Measurements from ENCODE around the gene CNKSR1. TPM values are rescaled to one million over a fixed set of nuclear protein-coding genes. Genes with fewer than 3 reads are reported as not detected.

Gene CNKSR1
- total and polyA plus RNA-seq, 2 of the 13 experiments (the other 11 are each of a cell fraction or from before 2014, with no cell fraction given): 3.4 to 8.9 TPM

DNA sequence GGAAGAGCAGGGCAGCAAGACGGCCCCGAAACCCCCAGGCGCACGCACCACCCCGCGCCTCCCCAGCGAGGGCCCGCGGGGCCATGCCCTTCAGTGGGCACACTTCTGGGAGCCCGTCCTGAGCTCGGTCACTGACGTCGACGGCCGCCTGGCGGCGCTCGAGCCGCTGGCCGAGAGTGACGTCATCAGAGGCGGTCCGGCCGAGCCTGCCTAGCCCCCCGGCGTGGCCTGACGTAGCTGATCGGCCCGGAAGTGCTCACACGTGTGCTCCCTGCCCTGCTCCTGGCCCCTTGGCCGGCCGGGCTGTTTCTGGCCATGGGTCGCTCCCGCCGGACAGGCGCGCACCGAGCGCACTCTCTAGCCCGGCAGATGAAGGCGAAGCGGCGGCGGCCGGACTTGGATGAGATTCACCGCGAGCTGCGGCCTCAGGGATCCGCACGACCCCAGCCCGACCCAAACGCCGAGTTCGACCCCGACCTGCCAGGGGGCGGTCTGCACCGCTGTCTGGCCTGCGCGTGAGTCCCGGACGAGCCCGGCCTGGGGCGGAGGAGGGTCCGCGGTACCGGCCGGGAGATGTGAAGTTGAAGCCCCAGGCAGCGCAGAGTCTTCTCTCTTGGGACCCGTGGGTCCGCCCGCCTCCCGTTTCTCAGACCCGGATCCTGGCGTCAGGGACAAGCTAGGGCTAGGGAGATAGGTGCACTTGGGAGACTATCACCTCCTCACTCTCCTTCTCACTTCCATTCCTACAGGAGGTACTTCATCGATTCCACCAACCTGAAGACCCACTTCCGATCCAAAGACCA, 7.4 kb upstream of the CNKSR1 start, which contains the start of gene ZNF593 (continued):
- TF ChIP-seq, protein P1, sequence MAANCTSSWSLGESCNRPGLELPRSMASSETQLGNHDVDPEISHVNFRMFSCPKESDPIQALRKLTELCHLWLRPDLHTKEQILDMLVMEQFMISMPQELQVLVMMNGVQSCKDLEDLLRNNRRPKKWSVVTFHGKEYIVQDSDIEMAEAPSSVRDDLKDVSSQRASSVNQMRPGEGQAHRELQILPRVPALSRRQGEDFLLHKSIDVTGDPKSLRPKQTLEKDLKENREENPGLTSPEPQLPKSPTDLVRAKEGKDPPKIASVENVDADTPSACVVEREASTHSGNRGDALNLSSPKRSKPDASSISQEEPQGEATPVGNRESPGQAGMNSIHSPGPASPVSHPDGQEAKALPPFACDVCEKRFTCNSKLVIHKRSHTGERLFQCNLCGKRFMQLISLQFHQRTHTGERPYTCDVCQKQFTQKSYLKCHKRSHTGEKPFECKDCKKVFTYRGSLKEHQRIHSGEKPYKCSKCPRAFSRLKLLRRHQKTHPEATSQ (CRISPR knock-in tag; IDR thresholded peaks at IDR 0.05; ENCODE audit: borderline replicate concordance): peak; percentile 86
- TF ChIP-seq ZNF24 (IDR thresholded peaks at IDR 0.05) (no peak), PHF21A (CRISPR knock-in tag; IDR thresholded peaks at IDR 0.05) (peak; percentile 57), ZSCAN12 (CRISPR knock-in tag; IDR thresholded peaks at IDR 0.05) (peak; percentile 67; the same call in 1 of the 2 replicates)

DNA sequence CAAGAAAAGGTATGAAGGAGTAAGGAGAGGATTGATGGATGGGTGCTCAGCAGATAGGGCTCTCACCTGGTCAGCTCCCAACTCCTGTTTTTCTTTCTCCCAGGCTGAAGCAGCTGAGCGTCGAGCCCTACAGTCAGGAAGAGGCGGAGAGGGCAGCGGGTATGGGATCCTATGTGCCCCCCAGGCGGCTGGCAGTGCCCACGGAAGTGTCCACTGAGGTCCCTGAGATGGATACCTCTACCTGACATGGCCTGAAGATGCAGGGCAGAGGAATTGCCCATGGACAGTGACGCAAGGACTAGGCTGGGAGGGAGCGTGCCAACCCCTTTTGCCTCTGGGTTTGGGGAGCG, 6.8 kb upstream of the CNKSR1 start:
- Histone ChIP-seq H4K20me1 (ENCODE audit: insufficient read depth, low read length) (no peaks in the 10 kb centered on the region), H3K79me2 (ENCODE audit: insufficient read depth, low read length) (peaks cover 7% of the 10 kb centered on the region), H3K9me3 (ENCODE audit: low read length) (no peaks in the 10 kb centered on the region), H3K4me1 (ENCODE audit: insufficient read depth, low read length) (peaks cover 21% of the 10 kb centered on the region), H2AFZ (ENCODE audit: low read length) (no peak overlapping the region), H3K4me2 (ENCODE audit: low read depth, low read length) (peak overlapping the region; percentile 94), H3K27ac (ENCODE audit: extremely low read length, insufficient read depth, low read length) (peak overlapping the region; percentile 60), H3K36me3 (replicated peaks in 1 of 2; ENCODE audit: control insufficient read depth in 1 of 2, insufficient read depth in 2 of 2, low read length in 2 of 2) (no peaks in the 10 kb centered on the region), H3K4me3 (replicated peaks in 1 of 3; ENCODE audit: insufficient read depth in 1 of 3, low read depth in 2 of 3, low read length in 3 of 3) (peak overlapping the region; percentile 83 to 91 (median 90)), H3K27me3 (ENCODE audit: control insufficient read depth in 1 of 2, insufficient read depth in 2 of 2, low read length in 2 of 2) (peaks cover 0 to 6% of the 10 kb centered on the region in 2 experiments; a peak in 3 of 5 replicates), H3K9ac (ENCODE audit: insufficient read depth, low read depth, low read length) (peak overlapping the region; percentile 88)
- BruUV-seq (replicated peaks): no TSS peak
- POLR2A ChIA-PET: interaction anchor here (0.6 to 1.6 kb wide), 9 partner anchors 8 to 350 kb away, joined by 3 to 31 read pairs (median 3); partner anchors contain the start of genes CEP85, MTFR1L and PDIK1L
- 30% methylated on average over 8 of the region's 9 CpGs for WGBS (ENCODE audit: low lambda C conversion rate)
- FAIRE-seq (no peak), ATAC-seq (peak; percentile 4; the same call in 1 of the 3 replicates), DNase-seq (ENCODE audit: low spot score) (no peak)
- CTCF ChIA-PET (ENCODE audit: low intra/inter-chr PET ratio, low total read pairs): interaction anchor here (2.3 kb wide), 1 partner anchor 63 kb away, joined by 11 read pairs; the partner anchor contains the start of gene CEP85
- in situ Hi-C loops (cut with HindIII; ENCODE audit: extremely low pct_ligation_motif_present, low pct_unique_long_range_greater_than_20kb): no loop called here
- intact Hi-C loops (cut with micrococcal nuclease; ENCODE audit: unreplicated experiment): no loop called here
- no peak for TF ChIP-seq CBFB (CRISPR knock-in tag; IDR thresholded peaks at IDR 0.05)
- TF ChIP-seq, protein P2, sequence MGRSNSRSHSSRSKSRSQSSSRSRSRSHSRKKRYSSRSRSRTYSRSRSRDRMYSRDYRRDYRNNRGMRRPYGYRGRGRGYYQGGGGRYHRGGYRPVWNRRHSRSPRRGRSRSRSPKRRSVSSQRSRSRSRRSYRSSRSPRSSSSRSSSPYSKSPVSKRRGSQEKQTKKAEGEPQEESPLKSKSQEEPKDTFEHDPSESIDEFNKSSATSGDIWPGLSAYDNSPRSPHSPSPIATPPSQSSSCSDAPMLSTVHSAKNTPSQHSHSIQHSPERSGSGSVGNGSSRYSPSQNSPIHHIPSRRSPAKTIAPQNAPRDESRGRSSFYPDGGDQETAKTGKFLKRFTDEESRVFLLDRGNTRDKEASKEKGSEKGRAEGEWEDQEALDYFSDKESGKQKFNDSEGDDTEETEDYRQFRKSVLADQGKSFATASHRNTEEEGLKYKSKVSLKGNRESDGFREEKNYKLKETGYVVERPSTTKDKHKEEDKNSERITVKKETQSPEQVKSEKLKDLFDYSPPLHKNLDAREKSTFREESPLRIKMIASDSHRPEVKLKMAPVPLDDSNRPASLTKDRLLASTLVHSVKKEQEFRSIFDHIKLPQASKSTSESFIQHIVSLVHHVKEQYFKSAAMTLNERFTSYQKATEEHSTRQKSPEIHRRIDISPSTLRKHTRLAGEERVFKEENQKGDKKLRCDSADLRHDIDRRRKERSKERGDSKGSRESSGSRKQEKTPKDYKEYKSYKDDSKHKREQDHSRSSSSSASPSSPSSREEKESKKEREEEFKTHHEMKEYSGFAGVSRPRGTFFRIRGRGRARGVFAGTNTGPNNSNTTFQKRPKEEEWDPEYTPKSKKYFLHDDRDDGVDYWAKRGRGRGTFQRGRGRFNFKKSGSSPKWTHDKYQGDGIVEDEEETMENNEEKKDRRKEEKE (IDR thresholded peaks at IDR 0.05): no peak
- no peak for TF ChIP-seq ZFP82 (CRISPR knock-in tag; IDR thresholded peaks at IDR 0.05; ENCODE audit: borderline replicate concordance)
- TF ChIP-seq EED (CRISPR knock-in tag; IDR thresholded peaks at IDR 0.05): no peak
- no peak for TF ChIP-seq ZNF121 (CRISPR knock-in tag; IDR thresholded peaks at IDR 0.05)
- TF ChIP-seq CC2D1A (CRISPR knock-in tag; IDR thresholded peaks at IDR 0.05): no peak
- TF ChIP-seq ZBTB38 (CRISPR knock-in tag; IDR thresholded peaks at IDR 0.05): no peak
- TF ChIP-seq, protein P3, sequence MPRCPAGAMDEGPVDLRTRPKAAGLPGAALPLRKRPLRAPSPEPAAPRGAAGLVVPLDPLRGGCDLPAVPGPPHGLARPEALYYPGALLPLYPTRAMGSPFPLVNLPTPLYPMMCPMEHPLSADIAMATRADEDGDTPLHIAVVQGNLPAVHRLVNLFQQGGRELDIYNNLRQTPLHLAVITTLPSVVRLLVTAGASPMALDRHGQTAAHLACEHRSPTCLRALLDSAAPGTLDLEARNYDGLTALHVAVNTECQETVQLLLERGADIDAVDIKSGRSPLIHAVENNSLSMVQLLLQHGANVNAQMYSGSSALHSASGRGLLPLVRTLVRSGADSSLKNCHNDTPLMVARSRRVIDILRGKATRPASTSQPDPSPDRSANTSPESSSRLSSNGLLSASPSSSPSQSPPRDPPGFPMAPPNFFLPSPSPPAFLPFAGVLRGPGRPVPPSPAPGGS (CRISPR knock-in tag; IDR thresholded peaks at IDR 0.05): no peak
- no peak for TF ChIP-seq RARG (CRISPR knock-in tag; IDR thresholded peaks at IDR 0.05; ENCODE audit: low read depth)
- TF ChIP-seq SRF (IDR thresholded peaks at IDR 0.05; ENCODE audit: low read depth, low read length): no peak
- no peak for TF ChIP-seq NFE2 (CRISPR knock-in tag; IDR thresholded peaks at IDR 0.05)
- no peak for TF ChIP-seq PRMT3 (CRISPR knock-in tag; IDR thresholded peaks at IDR 0.05; ENCODE audit: borderline replicate concordance, low read depth)
- no peak for TF ChIP-seq ZNF775 (CRISPR knock-in tag; IDR thresholded peaks at IDR 0.05; ENCODE audit: borderline replicate concordance)
- TF ChIP-seq ZNF12 (CRISPR knock-in tag; IDR thresholded peaks at IDR 0.05): no peak

Measured in HepG2 (cell line).